Lower leg skin (tissue), 4 donors: ENCODE data around the gene DTWD1. TPM values are rescaled to one million over a fixed set of nuclear protein-coding genes. Genes with fewer than 3 reads are reported as not detected.

Experiments
- DNase-seq, 2 donors: peaks; one replicate each; pipeline ENCODE4 v3.0.0-alpha.2; 2019; ENCODE audit warnings: low spot score in 2 of 2
- H3K4me3 ChIP-seq: fragments of 200-600 bp; sonication (generic); 2 replicates; pipeline ENCODE4 v1.5.1; 2017; ENCODE audit warnings: mild to moderate bottlenecking, low read depth; ENCODE audit not compliant: poor library complexity, severe bottlenecking
- CTCF ChIP-seq, 3 donors: fragments of 450-650 bp; IDR thresholded peaks; one replicate each; pipeline ENCODE4 v1.5.1; 2016; ENCODE audit warnings: antibody characterized with exemption in 3 of 3, mild to moderate bottlenecking in 3 of 3, moderate library complexity in 2 of 3
- POLR2A ChIP-seq, 2 donors: fragments of 450-650 bp; IDR thresholded peaks; one replicate each; pipeline ENCODE4 v1.6.1; 2016 to 2017; ENCODE audit warnings: antibody characterized with exemption in 2 of 2, mild to moderate bottlenecking in 1 of 2, moderate library complexity in 1 of 2
- WGBS, 2 donors: methylation state at CpG; one replicate each; pipeline ENCODE4 v1.1.5; 2018; 5-methylcytosine and 5-hydroxymethylcytosine counted together
- intact Hi-C: fragments of 100-400 bp; cut with DNase I; formaldehyde crosslinking; loops from one replicate; pipeline ENCODE4 v1.15.0; 2023; ENCODE audit warnings: low total_unique reads
- total RNA-seq, 4 donors: library from RNA; depleted of rRNA; stranded (reverse); fragments of >200 nt; gene quantifications; one replicate each; pipeline ENCODE4 v1.1.0, GENCODE V29; 2016

Gene DTWD1
- total RNA-seq, 4 donors from 2014 or later = 12.1 to 23.0 (median 19.9) TPM

- 94 to 98% methylated on average over 2 of the region's 2 CpGs for WGBS, 2 donors
- intact Hi-C loops = no loop called here
- no peak for TF ChIP-seq POLR2A (IDR thresholded peaks at IDR 0.05)
- no peak for TF ChIP-seq CTCF (IDR thresholded peaks at IDR 0.05)
- DNase-seq = no peak
- H3K4me3 ChIP-seq = no peak overlapping the region
Measured at GRCh38 chr15:49628379-49628778, 7.5 kb downstream of the DTWD1 start.

GRCh38 chr15:49637857-49638256 lies 17.0 kb downstream of the DTWD1 start:
- WGBS, 2 donors = 61 to 66% methylated on average over 4 of the region's 4 CpGs
- intact Hi-C loops = no loop called here
- TF ChIP-seq POLR2A (IDR thresholded peaks at IDR 0.05) (no peak), CTCF (IDR thresholded peaks at IDR 0.05) (no peak)
- H3K4me3 ChIP-seq = no peak overlapping the region
- DNase-seq = no peak

GRCh38 chr15:49644364-49644794 lies 23.5 kb downstream of the DTWD1 start:
- 95 to 98% methylated on average over 1 of the region's 1 CpG for WGBS, 2 donors
- intact Hi-C loops = no loop called here
- TF ChIP-seq CTCF (IDR thresholded peaks at IDR 0.05) = no peak
- no peak for TF ChIP-seq POLR2A (IDR thresholded peaks at IDR 0.05)
- no peak for DNase-seq
- no peak overlapping the region for H3K4me3 ChIP-seq

DNA sequence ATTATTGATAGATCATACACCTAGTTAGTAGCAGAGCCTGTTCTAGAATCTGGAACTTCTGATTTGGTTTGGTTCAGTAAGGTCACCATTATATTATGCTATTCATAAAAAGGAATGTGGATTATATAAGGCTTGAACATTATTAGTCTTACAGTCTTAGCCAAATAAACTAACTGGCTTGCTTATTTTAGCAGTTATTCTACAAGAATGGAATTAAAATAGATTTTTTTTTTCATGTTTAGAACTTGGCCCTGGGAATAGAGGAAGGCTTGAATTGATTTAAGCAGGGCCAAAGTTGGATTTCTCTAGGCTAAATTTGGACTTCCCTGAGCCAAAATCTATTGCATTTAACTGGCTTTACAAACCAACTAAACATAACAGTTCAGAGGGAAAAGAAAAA lies 24.4 kb downstream of the DTWD1 start:
- TF ChIP-seq CTCF (IDR thresholded peaks at IDR 0.05) (no peak), POLR2A (IDR thresholded peaks at IDR 0.05) (no peak)
- intact Hi-C loops = no loop called here
- H3K4me3 ChIP-seq = no peak overlapping the region
- no peak for DNase-seq

DNA sequence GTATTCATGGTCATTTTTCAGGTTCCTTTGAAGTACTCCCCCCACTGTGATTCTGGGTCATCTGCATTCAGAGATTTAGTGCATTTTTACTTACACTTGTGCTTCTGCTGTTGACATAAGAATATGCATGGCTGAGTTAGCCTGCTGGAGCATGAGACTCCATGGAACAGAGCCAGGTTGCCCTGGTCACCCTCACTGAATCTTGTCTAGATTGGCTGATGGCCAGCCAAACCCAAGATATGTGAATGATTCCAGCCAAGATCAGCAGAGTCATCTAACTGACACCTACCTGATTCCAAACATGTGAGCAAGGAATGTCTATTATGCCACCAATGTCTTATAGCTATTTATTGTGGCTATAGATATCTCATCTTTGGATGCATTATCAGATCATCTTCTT lies 25.1 kb downstream of the DTWD1 start:
- intact Hi-C loops = no loop called here
- no peak overlapping the region for H3K4me3 ChIP-seq
- TF ChIP-seq CTCF (IDR thresholded peaks at IDR 0.05) (no peak), POLR2A (IDR thresholded peaks at IDR 0.05) (no peak)
- peak in 1 of 2 donors; percentile 39 for DNase-seq

DNA sequence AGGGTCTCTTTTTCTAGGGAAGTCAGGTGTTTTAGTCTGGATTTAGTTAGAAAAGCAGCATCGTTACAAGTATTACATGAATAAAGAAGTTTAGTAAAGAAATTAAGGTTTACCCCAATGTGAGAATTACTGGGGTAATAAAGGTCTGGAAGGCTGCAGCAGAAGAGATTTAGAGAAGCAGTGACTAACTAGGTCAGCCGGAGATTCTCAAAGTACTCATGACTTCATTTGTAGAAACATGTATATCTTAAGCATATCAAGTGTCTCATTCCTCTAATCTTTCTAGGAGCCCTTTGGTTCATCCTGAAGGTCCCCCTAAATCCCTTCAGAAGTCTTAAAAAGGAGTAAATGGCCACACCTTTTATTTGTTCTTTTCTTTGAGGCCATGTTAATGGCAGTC lies 26.0 kb downstream of the DTWD1 start:
- no peak overlapping the region for H3K4me3 ChIP-seq
- no peak for DNase-seq
- TF ChIP-seq CTCF (IDR thresholded peaks at IDR 0.05) (no peak), POLR2A (IDR thresholded peaks at IDR 0.05) (no peak)
- intact Hi-C loops = no loop called here
- 90 to 92% methylated on average over 2 of the region's 2 CpGs for WGBS, 2 donors
